ENCODE data around the gene MAP3K1. TPM values are rescaled to one million over a fixed set of nuclear protein-coding genes. Genes with fewer than 3 reads are reported as not detected.

The MAP3K1 gene
- total and polyA plus RNA-seq, 9 of the 15 experiments (the other 6 are each of a cell fraction or from before 2014, with no cell fraction given): 3.9 to 13.9 (median 7.5) TPM

DNA sequence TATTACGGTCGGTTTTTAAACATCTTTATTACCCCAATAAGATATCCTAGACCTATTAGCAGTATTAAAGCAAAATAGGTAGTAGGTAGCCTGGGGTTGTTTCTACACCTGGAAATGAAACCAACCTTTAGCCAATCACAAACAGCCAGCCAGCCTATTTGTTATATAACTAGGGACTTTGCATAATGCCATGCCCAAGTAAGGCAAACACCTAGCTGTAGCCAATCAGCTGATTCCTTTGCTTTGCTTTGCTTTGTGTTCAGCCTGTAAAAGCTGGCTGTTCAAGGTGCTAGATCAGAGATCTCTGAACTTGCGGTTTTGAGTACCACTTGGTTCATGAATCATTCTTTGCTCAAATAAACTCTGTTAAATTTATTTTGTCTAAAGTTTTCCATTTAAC, 47.6 kb downstream of the MAP3K1 start:
- in situ Hi-C loops (cut with MboI): no loop called here
- H3K79me2 ChIP-seq (ENCODE audit: control insufficient read depth, insufficient read depth, low read length): no peaks in the 10 kb centered on the region
- no peaks in the 10 kb centered on the region for H3K9me3 ChIP-seq (replicated peaks; ENCODE audit: control insufficient read depth, insufficient read depth, low read depth, low read length)
- H3K27me3 ChIP-seq (ENCODE audit: control insufficient read depth in 2 of 2, insufficient read depth in 2 of 2, low read length in 2 of 2): no peaks in the 10 kb centered on the region
- POLR2A ChIA-PET: no interaction called here
- no peak for ATAC-seq
- BruUV-seq (replicated peaks): no TSS peak
- no peaks in the 10 kb centered on the region for H4K20me1 ChIP-seq (replicated peaks; ENCODE audit: control insufficient read depth, insufficient read depth, low read length)
- WGBS (ENCODE audit: insufficient coverage, low coverage, missing lambda C conversion rate): 85% methylated on average over 3 of the region's 3 CpGs
- H2AFZ ChIP-seq (ENCODE audit: low read depth, low read length): no peak overlapping the region
- H3K36me3 ChIP-seq (ENCODE audit: control insufficient read depth, insufficient read depth, low read length): peaks cover 20% of the 10 kb centered on the region; the same call in 2 of the 3 replicates
- H3K27ac ChIP-seq (ENCODE audit: extremely low read depth, low read depth, low read length): no peak overlapping the region
- H3K9ac ChIP-seq (ENCODE audit: insufficient read depth in 1 of 2, low read depth in 2 of 2, low read length in 2 of 2): no peak overlapping the region
- H3K4me2 ChIP-seq (ENCODE audit: insufficient read depth, low read length): no peak overlapping the region
- intact Hi-C loops (cut with micrococcal nuclease): no loop called here
- CTCF ChIA-PET (ENCODE audit: low intra/inter-chr PET ratio): no interaction called here
- no peak for DNase-seq (ENCODE audit: extremely low read depth in 1 of 4, low spot score in 3 of 4)
- H3K4me1 ChIP-seq (replicated peaks in 1 of 2; ENCODE audit: control insufficient read depth in 2 of 2, insufficient read depth in 2 of 2, low read length in 2 of 2): no peaks in the 10 kb centered on the region
- no peaks in the 10 kb centered on the region for H3K9me1 ChIP-seq (ENCODE audit: control insufficient read depth, insufficient read depth, low read length)
- FAIRE-seq: no peak
- no peak overlapping the region for H3K4me3 ChIP-seq
- TF ChIP-seq CSDE1 (IDR thresholded peaks at IDR 0.05) (no peak), MTA1 (IDR thresholded peaks at IDR 0.05; ENCODE audit: borderline replicate concordance) (no peak)
- TF ChIP-seq, protein P1, sequence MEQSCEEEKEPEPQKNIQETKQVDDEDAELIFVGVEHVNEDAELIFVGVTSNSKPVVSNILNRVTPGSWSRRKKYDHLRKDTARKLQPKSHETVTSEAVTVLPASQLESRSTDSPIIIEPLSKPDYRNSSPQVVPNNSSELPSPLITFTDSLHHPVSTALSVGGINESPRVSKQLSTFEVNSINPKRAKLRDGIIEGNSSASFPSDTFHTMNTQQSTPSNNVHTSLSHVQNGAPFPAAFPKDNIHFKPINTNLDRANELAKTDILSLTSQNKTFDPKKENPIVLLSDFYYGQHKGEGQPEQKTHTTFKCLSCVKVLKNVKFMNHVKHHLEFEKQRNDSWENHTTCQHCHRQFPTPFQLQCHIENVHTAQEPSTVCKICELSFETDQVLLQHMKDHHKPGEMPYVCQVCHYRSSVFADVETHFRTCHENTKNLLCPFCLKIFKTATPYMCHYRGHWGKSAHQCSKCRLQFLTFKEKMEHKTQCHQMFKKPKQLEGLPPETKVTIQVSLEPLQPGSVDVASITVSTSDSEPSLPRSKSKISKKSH (CRISPR knock-in tag; IDR thresholded peaks at IDR 0.05): no peak
- TF ChIP-seq, protein P2, sequence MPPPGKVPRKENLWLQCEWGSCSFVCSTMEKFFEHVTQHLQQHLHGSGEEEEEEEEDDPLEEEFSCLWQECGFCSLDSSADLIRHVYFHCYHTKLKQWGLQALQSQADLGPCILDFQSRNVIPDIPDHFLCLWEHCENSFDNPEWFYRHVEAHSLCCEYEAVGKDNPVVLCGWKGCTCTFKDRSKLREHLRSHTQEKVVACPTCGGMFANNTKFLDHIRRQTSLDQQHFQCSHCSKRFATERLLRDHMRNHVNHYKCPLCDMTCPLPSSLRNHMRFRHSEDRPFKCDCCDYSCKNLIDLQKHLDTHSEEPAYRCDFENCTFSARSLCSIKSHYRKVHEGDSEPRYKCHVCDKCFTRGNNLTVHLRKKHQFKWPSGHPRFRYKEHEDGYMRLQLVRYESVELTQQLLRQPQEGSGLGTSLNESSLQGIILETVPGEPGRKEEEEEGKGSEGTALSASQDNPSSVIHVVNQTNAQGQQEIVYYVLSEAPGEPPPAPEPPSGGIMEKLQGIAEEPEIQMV (tag; conservative IDR thresholded peaks at IDR 0.05; ENCODE audit: low read depth): no peak
- TF ChIP-seq, protein P3, sequence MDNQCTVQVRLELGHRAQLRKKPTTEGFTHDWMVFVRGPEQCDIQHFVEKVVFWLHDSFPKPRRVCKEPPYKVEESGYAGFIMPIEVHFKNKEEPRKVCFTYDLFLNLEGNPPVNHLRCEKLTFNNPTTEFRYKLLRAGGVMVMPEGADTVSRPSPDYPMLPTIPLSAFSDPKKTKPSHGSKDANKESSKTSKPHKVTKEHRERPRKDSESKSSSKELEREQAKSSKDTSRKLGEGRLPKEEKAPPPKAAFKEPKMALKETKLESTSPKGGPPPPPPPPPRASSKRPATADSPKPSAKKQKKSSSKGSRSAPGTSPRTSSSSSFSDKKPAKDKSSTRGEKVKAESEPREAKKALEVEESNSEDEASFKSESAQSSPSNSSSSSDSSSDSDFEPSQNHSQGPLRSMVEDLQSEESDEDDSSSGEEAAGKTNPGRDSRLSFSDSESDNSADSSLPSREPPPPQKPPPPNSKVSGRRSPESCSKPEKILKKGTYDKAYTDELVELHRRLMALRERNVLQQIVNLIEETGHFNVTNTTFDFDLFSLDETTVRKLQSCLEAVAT (IDR thresholded peaks at IDR 0.05): no peak
- TF ChIP-seq, protein P4, sequence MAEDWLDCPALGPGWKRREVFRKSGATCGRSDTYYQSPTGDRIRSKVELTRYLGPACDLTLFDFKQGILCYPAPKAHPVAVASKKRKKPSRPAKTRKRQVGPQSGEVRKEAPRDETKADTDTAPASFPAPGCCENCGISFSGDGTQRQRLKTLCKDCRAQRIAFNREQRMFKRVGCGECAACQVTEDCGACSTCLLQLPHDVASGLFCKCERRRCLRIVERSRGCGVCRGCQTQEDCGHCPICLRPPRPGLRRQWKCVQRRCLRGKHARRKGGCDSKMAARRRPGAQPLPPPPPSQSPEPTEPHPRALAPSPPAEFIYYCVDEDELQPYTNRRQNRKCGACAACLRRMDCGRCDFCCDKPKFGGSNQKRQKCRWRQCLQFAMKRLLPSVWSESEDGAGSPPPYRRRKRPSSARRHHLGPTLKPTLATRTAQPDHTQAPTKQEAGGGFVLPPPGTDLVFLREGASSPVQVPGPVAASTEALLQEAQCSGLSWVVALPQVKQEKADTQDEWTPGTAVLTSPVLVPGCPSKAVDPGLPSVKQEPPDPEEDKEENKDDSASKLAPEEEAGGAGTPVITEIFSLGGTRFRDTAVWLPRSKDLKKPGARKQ (CRISPR knock-in tag; IDR thresholded peaks at IDR 0.05): no peak
